NB4 (cell line): ENCODE data around the gene CFAP90.

Experiments
- MYC ChIP-seq: IDR thresholded peaks from 2 replicates; pipeline ENCODE4 v1.6.1; 2011; ENCODE audit warnings: low read depth, low read length
- POLR2A ChIP-seq: IDR thresholded peaks from 2 replicates; pipeline ENCODE4 v1.6.1; 2011; ENCODE audit warnings: mild to moderate bottlenecking; ENCODE audit not compliant: insufficient read length; ENCODE audit errors: extremely low read depth
- TF ChIP-seq, protein P1 (sequence below): IDR thresholded peaks from one replicate; pipeline ENCODE4 v1.5.1; 2012; ENCODE audit warnings: low read depth, low read length
- TF ChIP-seq, protein P2 (sequence below): IDR thresholded peaks from 2 replicates; pipeline ENCODE4 v1.6.1; 2011; ENCODE audit warnings: low read depth, low read length

- TF ChIP-seq, protein P1, sequence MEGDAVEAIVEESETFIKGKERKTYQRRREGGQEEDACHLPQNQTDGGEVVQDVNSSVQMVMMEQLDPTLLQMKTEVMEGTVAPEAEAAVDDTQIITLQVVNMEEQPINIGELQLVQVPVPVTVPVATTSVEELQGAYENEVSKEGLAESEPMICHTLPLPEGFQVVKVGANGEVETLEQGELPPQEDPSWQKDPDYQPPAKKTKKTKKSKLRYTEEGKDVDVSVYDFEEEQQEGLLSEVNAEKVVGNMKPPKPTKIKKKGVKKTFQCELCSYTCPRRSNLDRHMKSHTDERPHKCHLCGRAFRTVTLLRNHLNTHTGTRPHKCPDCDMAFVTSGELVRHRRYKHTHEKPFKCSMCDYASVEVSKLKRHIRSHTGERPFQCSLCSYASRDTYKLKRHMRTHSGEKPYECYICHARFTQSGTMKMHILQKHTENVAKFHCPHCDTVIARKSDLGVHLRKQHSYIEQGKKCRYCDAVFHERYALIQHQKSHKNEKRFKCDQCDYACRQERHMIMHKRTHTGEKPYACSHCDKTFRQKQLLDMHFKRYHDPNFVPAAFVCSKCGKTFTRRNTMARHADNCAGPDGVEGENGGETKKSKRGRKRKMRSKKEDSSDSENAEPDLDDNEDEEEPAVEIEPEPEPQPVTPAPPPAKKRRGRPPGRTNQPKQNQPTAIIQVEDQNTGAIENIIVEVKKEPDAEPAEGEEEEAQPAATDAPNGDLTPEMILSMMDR, result no peak
- TF ChIP-seq POLR2A (no peak), MYC (no peak)
- TF ChIP-seq, protein P2, sequence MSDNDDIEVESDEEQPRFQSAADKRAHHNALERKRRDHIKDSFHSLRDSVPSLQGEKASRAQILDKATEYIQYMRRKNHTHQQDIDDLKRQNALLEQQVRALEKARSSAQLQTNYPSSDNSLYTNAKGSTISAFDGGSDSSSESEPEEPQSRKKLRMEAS, result no peak
These were observed 27.3 kb downstream of the CFAP90 start for GRCh38 chr5:7823594-7823993.
